Dermis microvascular lymphatic vessel endothelial cell (primary cell): ENCODE results near the gene GLIPR1L1. TPM values are rescaled to one million over a fixed set of nuclear protein-coding genes. Genes with fewer than 3 reads are reported as not detected.
"Not testable (repeated sequence)": the region's sequence is repeated elsewhere in the genome, so short reads cannot be mapped to it uniquely, and the experiment has no call there.

Source experiments
- DNase-seq, 2 donors: peaks; one replicate each; pipeline versions ENCODE4 v3.0.0 to v3.0.0-alpha.2; 2010; ENCODE audit warnings: low read depth in 2 of 2
- total RNA-seq: library from RNA; depleted of rRNA; stranded (reverse); fragments of >200 nt; gene quantifications from 2 replicates; pipeline ENCODE4 v1.2.1, GENCODE V29; 2014

The GLIPR1L1 gene, protein sequence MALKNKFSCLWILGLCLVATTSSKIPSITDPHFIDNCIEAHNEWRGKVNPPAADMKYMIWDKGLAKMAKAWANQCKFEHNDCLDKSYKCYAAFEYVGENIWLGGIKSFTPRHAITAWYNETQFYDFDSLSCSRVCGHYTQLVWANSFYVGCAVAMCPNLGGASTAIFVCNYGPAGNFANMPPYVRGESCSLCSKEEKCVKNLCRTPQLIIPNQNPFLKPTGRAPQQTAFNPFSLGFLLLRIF
- total RNA-seq, result not detected in 2 replicates

DNA sequence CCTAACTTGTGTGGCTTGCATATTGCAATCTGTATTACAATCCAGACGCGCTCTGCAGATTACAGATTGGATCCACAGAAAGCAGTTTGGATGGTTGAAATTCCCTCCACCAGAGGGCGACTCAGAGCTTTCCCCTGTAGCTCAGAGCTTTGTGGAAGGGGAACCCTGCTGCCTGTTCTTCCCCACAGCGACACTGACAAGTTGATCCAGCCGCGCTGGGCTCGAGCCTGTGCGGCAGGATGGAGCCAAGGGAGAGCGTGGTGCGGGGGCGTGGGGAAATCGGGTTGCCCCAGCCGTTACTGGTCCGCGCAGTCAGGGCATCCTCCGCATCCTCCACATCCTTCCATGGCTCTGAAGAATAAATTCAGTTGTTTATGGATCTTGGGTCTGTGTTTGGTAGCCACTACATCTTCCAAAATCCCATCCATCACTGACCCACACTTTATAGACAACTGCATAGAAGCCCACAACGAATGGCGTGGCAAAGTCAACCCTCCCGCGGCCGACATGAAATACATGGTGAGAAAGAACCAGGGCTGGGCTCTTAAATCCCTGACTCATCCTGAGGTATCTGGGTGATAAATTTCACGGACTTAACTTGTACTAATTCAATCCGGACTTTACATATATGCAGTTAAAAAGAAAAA is at the start of gene GLIPR1L1:
TSS of gene GLIPR1L1 (plus strand) at position 287 of the 647 bp plus-strand sequence. CDS start at position 346, 59 bp downstream.
- peak; percentile 78 to 84 for DNase-seq

DNA sequence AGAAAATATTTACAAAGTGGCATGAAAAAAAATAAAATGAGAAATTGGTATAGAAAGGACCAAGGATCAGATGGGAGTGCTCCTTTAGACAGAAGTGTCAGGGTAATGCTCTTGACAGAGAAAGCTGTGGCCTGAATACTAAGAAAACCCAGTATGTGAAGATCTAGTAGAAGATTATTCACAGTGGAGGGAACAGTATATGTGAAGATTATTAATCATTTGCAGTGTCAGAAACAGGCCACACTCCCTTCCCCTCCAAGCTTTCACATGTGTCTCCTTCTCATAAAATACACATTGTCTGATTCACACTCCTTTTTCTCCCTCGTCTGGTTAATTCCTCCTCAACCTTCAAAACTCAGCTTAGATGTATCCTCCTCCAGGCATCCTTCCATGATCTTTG is 45.6 kb upstream of the GLIPR1L1 start:
- no peak for DNase-seq

DNA sequence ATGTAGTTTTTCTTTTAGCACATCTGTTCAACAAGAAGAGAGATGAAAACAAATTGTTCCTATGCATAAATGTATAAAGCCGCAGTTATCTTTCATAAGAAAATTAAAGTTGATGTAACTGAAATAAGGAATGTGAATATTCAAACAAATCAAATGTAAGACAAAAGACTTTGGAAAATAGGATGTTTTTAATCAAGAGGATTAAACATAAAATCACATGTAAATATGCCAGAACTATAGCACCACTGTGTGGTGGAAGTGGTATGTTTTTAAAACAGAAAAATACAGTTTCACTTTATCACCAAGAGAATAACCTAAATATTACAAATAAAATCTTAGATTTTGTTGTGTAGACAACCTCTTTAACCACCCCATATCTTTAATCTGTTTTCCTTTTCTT is 44.7 kb upstream of the GLIPR1L1 start:
- DNase-seq, result no peak

DNA sequence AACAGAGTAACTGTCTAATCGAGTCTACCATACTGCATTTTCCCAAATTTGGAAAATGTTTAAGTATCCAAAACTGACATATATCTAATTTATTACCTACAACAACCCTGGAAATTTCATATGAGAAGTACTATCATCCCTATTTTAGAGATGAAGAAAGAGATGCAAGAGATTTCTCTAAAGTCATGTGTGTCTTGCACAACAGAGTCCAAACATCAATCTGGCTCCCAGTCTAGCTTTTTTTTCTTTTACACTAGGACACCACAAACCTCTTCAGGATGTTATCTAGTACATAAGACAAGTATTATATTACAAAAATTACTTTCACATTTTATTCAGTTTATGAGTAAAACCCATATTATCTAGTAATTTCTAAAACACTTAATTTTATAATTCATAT is 43.5 kb upstream of the GLIPR1L1 start:
- DNase-seq, result no peak

DNA sequence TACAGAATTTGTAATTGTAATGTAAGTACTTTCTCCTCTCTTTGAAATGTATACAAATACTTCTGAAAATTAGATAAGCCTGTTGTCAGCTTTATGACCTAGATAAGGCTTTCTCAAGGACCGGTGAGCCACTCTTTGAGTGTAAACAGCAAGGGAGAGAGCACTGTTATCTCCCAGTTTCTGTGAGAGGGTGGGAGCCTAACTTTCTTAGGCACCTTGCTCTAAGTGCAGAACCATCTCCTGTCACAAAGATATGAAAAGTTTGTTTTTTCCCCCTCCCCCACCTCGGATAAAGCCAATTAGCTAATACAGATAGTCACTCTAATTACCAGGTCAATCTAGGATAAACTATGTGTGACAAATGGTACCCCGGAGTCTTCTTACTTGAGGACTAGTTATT is 40.1 kb upstream of the GLIPR1L1 start:
- DNase-seq, result no peak

DNA sequence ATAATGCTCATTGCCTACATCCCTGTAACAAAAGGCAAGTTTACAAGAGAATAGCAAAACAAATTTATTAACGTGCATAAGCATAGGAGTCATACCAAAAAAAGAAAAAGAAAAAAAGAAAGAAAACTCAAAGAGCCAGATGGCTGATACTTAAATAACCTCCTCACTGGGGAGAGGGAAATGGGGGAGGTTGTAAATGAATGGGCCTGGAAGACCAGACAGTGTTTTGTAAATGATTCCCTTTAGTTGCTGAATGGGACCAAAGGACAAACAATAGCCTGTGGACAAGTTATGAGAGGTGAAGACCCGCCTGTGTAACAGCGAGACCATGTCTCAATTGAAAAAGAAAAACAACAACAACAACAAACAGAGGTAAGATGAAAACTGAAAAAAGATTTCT is 39.7 kb upstream of the GLIPR1L1 start:
- no peak for DNase-seq

DNA sequence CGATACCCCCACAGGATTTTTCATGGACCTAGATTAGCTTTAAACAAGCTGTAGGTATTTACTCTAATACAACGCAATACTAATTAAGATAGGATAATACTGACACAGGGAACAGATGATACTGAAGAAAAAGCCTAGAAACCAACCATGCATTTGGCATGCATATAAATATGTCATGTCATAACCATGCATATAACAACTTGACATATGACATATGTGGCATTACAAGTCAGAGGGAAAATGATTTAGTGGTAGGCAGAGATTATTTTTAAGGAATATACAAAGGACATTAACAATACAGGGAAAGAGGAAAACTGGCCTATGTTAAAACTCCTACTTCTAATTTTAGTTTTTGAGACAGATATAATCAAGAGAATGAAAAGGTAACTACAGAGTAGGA is 32.2 kb upstream of the GLIPR1L1 start:
- DNase-seq, result no peak

DNA sequence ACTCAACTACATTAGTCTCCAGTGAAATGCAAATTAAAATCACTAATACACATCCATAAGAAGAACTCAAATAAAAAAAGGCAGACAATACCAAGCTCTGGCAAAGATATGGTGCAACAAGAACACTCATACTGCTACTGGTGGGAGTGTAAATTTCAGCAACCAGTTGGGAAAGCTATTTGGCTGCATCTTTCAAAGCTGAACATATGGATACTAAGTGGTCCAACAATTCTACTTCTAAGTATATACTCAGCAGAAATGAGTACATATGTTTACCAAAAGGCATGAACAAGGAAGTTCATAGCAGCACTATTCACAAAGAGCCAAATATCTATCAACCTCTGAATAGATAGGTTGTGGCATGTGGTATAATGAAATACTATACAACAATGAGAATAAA is 31.7 kb upstream of the GLIPR1L1 start:
- no peak for DNase-seq

DNA sequence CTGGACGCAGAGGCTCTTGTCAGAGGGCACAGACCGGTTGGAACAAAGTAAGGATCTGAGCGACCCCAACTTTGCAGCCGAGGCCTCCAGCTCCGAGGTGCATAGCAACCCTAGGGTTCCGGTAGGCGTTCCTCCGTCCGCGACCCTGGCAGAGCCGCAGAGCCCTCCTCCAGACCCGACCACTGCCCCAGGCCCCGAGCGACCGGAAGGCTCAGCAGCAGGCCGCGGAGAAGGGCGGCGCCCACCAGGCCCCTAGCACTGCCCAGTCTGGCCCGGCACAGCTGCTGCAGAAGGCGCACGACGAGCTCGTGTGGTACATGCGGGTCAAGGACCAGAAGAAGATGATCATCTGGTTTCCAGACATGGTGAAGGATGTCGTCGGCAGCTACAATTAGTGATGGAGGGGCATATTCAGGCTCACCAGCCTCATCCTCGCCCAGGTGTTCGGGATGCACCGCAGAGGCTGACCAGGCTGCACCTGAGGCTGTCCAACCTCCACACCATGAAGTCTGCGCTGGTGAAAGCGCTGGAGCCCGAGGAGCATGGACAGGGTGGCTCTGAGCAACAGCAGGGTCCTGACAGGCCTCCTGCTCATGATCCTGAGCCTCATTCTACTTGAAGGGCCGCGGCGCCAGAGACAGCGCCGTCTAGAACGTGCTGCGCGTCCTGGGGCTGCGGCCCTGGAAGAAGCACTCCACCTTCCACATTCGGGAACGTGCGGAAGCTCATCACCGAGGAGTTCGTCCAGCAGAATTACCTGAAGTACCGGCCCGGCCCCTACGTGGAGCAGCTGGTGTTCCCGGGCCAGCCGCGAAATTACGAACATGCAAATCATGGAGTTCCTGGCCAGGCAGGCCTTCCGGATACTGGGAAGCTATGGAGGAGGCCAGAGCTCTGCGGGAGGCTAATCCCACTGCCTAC is 28.8 kb upstream of the GLIPR1L1 start:
- no peak for DNase-seq

DNA sequence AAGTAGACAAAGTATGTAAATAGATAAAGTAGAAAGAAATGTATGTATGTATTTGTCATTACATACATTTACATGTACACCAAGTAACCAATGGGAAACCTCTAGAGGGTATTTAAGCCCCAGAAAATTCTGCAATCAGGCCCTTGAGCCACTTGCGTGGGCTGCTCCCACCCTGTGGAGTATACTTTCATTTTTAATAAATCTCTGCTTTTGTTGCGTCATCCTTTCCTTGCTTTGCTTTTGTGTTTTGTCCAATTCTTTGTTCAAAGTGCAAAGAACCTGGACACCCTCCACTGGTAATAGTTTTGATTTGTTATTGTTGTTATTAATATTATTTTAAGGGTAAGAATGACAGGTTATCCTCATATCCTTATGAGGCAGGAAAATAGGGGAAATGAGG is 26.2 kb upstream of the GLIPR1L1 start:
- DNase-seq, result no peak

DNA sequence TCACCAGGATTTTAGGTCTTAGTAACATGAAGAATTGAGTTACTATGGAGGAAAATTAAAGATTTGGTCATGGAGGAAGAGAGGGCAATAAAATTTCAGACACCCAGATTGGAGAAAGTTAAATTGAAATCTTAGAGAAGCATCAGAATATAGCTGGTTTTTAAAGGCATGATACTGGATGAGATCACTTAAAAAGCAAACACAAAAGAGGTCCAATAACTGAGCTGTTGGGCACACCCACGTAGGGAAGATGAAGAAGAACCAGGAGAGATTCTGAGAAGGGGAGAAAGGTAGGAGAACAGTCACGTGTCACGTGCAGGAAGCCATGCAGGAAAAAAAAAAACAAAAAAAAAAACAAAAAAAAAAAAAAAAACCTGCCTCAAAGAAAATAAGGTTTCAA is 23.1 kb upstream of the GLIPR1L1 start:
- no peak for DNase-seq

DNA sequence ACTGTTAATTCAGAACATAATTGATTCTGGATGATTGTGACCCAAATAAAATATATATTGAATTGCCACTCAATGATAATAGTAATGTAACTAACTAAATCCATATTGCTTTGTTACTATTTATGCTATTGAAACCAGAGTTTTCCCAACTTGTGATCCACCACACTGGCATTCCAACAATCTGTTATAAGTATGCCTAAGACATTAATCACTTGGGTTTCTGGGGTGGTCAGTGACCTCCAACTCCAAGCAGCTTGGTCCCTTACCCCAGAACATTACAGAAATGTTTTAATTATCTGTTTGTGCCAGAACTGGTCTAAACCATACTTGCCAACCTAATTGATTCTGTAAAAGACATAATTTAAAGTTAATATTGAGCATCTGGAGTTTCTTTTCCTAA is 19.0 kb upstream of the GLIPR1L1 start:
- DNase-seq, result no peak

DNA sequence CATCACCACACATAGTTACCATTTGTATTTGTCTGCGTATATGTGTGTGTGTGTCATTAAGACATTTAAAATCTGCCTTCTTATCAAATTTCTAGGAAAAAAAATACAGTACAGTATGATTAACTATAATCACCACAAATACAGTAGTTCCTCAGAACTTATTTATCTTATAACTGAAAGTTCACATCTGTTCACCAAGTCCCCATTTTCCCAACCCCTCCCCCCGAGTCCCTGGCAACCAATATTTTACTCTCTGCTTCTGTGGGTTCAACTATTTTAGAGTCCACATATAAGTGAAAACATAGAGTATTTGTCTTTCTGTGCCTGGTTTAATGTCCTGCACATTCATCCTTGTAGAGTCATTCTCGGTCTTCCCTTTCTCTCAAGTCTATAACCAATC is 16.7 kb upstream of the GLIPR1L1 start:
- no peak for DNase-seq

DNA sequence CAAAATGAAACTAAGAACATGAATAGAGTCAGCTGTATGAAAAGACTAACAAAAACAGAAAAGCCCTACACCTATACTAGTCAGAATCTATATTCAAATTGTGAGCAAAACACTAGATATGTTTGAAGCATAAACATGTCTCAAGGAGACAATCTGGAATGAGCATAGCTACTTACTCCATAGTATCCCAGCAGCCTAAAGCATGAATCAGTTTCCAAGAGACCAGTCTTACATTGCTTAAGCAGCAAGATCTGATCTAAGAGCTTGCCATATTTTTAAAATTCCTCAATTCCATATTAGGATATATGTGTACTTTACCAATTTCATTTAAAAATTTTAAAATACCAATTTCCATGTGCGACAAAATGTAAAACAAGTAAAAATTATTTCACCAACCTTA is 12.0 kb upstream of the GLIPR1L1 start:
- DNase-seq, result no peak

DNA sequence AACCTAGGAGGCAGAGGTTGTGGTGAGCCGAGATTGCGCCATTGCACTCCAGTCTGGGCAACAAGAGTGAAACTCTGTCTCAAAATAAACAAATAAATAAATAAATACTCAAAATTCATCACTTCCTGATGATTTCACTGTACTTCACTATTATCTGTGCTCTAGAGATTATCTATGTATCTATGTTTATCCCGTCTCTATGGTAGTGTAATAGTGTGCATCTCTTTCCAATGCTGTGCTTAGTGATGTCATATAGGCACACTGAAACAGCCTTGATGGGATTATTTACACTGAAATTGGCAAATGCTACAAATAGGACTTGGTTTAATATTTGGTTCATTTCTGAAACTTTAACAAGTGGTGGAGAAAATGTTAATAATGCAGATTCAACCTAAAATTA is 10.8 kb upstream of the GLIPR1L1 start:
- no peak for DNase-seq

DNA sequence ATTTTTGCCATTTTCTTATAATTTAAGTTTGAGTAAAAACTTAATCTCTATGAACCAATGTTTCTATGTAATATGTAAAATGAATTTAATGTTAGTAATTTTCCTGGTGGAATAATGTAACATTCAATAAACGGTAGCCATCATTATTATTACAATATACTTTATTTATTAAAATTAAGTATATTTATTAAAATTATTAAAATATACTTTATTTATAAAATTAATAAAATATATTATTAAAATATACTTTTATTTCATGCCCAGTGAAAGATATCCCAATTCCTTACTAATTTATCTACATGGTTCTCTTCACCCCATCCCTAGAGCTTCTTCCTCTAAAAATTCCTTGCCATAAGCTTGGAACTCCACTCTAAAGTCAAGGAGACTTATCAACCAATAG is 6.8 kb upstream of the GLIPR1L1 start:
- DNase-seq, result no peak

DNA sequence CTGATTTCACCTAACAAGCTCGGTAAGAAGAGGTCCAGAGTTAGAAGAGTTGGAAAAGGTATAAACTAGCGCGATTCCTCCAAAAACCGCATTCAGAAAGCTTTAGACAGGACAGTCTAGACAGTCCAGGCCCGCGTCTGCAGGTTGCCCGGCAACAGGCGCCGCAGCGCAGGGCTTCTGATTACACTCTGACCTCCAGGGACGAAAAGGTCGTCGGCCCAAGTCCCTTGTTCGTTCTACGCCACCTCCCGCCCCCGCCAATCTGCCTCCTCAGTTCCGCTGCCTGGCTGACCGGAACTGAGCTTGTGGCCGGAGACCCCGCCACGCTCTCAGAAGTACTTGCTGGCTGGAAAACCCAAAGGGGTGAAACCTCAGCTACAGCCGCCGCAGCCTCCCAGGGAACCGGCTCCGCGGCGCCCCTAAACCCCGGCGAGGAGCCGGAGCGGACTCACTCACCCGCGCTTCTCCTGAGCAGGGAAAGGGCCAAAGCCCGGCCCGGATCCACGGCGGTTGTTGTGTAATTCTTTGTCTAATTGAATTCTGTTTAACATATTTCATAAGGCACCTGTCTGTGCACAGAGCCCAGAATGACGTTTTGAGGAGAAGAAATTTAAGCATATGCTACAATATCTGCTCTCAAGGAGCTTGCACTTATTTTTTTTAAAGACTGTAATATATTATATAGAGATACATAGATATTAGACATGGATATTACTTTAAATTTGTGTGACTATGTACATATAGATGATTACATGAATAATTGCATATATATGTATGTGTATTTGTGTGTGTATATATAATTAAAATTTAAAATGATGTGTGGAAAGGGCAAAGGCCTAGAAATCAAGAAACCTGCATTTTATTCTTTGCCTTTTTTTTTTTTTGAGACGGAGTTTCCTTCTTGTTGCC is 4.3 kb upstream of the GLIPR1L1 start, which contains the start of gene CAPS2:
TSS of gene CAPS2 (minus strand) at position 407 of the 909 bp plus-strand sequence. CDS start 3,826 bp downstream, outside the sequence.
- DNase-seq, result peak; percentile 51 to 76

DNA sequence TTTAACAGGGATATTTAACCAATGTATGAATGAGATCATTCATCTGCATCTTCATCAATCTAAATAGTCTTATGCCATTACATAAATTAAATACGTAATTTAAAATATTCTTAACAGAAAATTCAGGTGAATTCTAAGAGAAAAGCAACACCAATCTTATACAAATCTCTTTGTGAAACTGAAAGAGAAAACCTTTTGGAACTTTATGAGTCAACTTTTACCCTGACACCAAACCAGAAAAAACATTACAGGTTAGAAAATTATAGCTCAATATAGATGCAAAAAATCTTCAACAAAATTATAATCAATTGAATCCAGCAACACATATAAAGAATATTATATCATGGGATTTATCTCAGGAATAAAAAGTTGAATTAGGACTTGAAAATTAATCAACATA is 3.4 kb downstream of the GLIPR1L1 start:
- no peak for DNase-seq

DNA sequence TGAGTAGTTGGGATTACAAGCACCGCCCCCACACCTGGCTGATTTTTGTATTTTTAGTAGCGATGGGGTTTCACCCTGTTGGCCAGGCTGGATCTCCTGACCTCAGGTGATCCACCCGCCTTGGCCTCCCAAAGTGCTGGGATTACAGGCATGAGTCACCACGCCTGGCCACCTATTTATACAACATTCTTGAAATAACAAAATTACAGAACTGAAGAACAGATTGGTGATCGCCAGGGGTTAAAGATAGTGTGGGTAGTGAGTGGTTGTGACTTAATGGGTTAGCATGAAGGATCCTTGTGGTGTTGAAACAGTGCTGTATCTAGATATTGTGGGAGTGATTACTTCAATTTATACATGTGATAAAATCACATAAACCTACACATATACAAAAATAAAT is 7.4 kb downstream of the GLIPR1L1 start:
- no peak for DNase-seq

DNA sequence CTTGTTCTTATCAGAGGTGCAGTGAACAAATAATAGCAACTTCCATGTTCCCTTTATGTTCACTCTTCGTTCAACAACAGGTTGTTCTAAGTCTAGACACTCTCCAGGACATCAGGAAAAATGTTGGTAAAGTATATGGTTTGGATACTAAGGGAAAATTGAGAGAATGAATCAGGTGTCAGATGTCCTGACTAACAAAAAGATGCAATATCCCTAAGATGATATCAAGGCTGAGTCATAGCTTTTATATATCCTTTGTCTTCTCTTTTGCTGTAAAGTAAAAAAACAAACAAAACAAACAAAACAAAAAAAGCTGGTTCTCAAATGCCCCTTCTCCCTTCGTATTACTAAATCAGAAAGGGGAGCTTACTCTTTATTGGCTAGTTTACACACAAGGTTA is 11.1 kb downstream of the GLIPR1L1 start:
- DNase-seq, result no peak

DNA sequence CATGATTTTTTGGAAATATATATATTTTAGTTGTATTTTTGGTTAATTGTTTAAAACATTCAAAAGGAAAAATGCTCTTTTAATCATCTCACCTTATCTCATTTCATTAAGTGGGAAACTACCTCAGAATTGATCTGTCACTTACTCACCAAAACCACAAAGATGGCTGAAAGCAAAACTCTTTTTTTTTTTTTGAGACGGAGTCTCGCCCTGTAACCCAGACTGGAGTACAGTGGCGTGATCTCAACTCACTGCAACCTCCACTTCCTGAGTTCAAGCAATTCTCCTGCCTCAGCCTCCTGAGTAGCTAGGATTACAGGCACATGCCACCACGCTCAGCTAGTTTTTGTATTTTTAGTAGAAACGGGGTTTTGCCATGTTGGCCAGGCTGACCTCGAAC is 11.7 kb downstream of the GLIPR1L1 start:
- DNase-seq, result not testable (repeated sequence)
